Activated CD4-positive, CD25-positive, alpha-beta regulatory T cell (primary cell): ENCODE data around the gene GPX8.

ENCODE experiments used
- DNase-seq, 4 experiments: peaks; one replicate each; lab custom pipeline; 2025; lab: John Stamatoyannopoulos, UW

GPX8 gene

DNA sequence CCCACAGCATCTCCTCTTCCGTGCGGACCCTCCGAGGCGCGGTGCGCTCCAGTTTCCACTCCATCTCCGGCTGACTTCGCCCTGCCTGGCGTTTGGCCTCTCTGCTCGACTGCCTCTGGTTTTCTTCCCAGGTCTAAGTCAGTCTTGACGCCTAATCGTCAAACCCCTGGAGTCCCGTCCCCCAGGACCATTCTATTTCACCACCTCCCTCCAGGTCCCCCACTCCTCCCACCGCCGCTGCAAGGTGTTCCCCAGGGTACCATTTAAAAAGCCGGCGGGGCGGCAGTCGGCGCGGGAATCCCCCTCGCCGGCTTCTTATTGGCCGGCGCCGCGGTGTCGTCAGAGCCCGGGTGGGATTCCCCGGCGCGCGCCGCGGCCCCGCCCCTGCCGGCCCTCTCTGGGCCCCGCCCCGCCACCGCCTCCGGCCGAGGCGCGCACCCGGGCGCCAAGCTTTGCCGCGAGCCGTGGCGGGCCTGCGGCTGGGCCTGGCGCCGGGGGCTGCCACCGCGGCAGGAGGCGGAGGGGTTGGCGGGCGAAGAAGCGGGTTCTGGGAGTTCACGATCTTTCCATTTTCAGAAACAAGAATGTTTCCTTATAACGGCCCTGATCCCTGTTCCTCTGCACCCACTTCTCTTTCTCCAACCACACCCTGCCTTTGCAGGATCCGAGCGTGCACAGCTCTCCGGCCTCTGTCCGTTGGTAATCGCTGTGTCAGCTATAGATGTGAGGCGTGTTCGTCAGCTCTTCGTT lies 13.1 kb downstream of the GPX8 start, which contains the start of gene CDC20B:
Gene CDC20B (minus strand): TSS at position 241 of the 750 bp plus-strand sequence. CDS start 177 bp downstream, at position 64.
- DNase-seq = peak; percentile 24 to 60 (median 38)

DNA sequence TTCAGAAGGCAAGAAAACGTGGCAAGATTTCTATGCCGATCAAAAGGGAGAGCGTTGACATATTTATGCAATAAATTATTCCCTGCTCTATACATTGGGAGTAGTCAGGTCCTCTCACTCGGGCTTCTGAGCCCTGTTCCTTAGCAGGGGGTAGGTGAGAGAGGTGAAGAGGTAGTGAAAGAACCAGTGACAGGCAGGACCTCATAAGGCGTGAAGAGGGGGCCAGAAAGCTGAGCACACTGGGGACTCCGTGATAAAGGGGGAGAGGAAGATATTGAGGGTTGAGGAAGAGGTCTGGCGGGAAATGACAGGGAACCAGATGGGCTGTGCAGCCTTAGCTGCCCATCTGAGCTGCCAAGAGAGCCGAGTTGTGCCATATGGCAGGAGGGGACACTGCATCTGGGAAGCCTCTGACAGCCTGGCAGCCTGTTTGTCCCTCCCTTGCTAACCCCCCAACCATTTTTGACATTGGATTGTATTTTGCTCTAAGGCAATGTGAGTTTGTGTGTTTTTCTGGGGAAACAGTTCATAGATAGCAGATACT lies 13.8 kb downstream of the GPX8 start:
- DNase-seq = no peak

GRCh38 chr5:55175781-55176175 lies 15.8 kb downstream of the GPX8 start:
- DNase-seq = no peak

GRCh38 chr5:55176176-55176818 lies 16.3 kb downstream of the GPX8 start:
- no peak for DNase-seq

DNA sequence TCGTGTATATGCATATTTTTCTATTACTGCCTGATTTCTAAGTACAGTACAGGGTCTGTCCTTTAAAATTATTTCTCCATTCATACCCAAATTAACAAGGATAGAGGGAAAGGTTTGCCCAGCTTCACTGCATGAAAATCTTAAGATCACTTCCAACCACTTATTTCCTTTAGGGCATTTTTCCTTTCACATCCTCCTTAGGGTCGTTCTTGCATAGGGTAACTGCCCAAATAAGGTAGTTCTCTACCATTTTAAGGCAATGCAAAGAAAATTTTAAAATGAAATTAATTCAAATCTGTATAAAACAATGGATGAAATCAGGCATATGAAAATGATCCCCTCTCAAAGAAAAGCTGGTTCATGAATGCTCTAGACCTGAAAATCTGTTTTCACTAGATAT lies 17.1 kb downstream of the GPX8 start:
- DNase-seq = no peak

DNA sequence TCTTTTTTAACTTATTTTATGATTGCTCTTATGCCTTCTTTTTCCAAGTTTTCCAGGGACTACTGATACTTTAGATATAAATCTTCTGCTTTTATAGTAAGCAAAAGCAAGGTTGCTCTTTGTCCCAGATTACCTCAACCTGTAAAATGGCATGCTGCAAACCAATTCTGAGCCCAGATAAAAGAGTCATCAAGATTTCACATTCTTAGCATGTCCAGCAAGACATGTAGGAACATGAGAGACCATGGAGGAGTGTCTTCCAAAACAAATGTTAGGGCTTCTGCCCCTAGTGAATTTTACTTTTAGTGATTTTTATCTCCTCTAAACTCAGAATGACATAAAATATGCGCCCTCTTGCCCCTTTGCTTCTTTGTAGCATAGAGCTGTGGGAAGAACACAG lies 20.0 kb downstream of the GPX8 start:
- DNase-seq = no peak

- DNase-seq = no peak
Measured at GRCh38 chr5:55187370-55187769, 27.4 kb downstream of the GPX8 start.

DNA sequence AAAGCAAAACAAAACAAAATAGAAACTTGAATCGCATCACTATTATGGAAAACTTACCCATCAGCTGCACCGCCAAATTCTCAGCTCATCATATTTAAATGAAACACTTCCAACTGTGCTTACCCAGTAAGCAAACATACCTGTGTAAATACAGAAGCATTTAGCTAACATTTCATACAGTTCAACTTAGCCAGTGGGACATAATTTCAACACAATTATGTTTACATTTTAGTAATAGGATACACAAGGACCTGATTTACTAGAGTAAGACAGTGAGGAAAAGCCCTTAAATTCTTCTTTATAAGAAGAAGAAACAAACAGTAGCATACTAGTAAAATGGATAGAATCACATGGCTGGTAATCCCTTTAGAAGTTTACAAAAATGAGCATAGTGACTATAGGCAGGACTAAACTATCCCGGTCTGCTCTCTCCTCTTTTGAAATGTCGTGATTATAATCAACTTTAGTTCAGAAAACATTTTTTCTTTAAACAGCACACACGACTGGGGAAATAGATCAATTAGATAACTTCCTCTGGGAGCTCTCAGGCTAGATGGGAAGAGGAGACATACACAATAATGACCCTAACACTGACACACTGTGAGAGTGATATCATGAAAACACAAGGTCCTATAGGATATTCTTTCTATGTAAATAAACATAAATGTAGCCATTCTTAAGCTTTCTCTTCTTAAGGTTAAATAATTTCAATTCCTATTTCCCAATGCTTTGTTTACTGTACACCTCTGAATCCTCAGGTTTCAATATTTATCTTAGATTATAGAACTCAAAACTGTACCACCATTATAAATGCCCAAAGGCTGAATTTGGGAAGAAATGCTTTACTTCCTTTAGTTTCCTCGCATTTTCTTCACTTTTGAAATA lies 28.9 kb downstream of the GPX8 start:
- DNase-seq = no peak

GRCh38 chr5:55191165-55191564 lies 31.2 kb downstream of the GPX8 start:
- DNase-seq = no peak

DNA sequence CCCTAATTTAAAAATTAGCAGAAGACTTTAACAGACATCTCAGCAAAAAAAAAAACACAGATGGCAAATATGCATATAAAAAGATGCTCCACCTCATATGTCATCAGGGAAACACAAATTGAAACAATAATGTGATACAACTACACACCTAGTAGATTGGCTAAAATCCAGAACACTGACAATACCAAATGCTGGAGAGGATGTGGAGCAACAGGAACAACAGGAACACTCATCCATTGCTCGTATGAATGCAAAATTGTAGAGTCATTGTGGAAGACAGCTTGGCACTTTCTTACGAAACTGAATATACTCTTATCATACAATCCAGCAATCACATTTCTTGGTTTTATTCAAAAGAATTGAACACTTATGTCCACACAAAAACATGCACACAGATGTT lies 45.0 kb downstream of the GPX8 start:
- no peak for DNase-seq

DNA sequence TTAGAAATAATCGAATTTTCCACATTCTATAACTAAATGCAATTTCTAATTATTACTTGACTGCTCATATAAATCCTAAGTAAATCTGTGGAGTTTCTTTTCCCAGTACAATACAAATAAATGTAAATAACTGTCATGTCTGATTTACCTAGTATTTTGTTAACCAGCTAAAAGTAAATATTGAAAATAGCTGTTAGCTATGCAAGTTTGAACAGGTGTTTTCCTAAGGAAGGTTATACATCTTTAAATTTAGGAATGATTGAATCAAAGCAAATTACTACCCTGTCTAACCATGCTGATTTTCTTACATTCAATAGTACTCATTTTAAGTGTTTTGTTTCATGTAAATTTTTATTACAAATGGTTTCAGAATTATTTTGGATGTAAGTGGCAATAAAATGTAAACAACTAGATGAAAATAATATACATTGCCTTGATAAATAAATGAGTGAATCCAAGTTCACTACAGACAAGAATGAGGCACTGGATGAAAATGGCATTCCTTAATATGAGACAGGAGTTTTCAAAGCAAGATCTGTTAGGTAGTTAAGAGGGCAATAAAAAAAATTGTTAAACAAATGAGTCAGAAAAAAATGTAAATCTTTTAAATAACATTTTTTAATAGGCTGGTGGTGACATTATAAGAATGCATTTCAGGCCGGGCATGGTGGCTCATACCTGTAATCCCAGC lies 51.4 kb downstream of the GPX8 start:
- no peak for DNase-seq
